Right lobe of liver (tissue), 4 donors: Measurements from ENCODE around the gene IGSF21.

Experiments
- POLR2A ChIP-seq: fragments of 450-650 bp; IDR thresholded peaks from one replicate; pipeline ENCODE4 v1.6.1; 2017; ENCODE audit warnings: antibody characterized with exemption, mild to moderate bottlenecking
- TF ChIP-seq, protein P1 (sequence below), 4 donors: fragments of 200-600 bp in 3 of 4; fragments of 450-650 bp in 1 of 4; IDR thresholded peaks; one replicate each; pipeline versions ENCODE4 v1.5.1 to v1.8.0; 2016 to 2022; ENCODE audit warnings: antibody characterized with exemption in 4 of 4, mild to moderate bottlenecking in 2 of 4
- donor health status: DM: no; HTN: no; CAD: no.
- donor health status: DM: no; HTN: no; CAD: no.
- donor health status: DM: no; HTN: yes; CAD: no.

DNA sequence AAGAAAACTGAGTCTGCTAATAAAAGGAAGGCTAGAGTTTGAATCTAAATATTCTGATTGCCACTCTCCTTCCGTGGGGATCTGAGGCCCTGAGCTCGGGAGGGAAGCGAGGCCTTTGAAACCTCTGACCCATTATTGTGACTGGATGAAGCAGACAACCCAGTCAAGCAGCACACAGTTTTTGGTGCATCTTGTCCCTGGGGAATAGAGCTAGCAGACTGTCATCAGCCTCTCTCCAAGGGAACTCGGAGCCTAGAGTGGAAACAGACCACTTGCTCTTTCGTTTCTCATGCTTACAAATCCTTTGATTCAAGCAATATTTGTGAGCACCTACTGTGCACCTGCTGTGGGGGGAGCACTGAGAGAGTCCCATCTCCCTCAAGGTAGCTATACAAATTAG, 240.0 kb downstream of the IGSF21 start:
- TF ChIP-seq, protein P1, sequence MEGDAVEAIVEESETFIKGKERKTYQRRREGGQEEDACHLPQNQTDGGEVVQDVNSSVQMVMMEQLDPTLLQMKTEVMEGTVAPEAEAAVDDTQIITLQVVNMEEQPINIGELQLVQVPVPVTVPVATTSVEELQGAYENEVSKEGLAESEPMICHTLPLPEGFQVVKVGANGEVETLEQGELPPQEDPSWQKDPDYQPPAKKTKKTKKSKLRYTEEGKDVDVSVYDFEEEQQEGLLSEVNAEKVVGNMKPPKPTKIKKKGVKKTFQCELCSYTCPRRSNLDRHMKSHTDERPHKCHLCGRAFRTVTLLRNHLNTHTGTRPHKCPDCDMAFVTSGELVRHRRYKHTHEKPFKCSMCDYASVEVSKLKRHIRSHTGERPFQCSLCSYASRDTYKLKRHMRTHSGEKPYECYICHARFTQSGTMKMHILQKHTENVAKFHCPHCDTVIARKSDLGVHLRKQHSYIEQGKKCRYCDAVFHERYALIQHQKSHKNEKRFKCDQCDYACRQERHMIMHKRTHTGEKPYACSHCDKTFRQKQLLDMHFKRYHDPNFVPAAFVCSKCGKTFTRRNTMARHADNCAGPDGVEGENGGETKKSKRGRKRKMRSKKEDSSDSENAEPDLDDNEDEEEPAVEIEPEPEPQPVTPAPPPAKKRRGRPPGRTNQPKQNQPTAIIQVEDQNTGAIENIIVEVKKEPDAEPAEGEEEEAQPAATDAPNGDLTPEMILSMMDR (IDR thresholded peaks at IDR 0.05), result no peak
- no peak for TF ChIP-seq POLR2A
